GM12878 (cell line): Measurements from ENCODE around the gene NLGN4X. TPM values are rescaled to one million over a fixed set of nuclear protein-coding genes. Genes with fewer than 3 reads are reported as not detected.

Experiments used
- MYC ChIP-seq: IDR thresholded peaks from 2 replicates; pipeline ENCODE4 v1.6.1; 2011; ENCODE audit warnings: mild to moderate bottlenecking, low read length, moderate library complexity, inconsistent platforms; ENCODE audit not compliant: insufficient read depth, insufficient replicate concordance, insufficient read length, severe bottlenecking
- NR2F1 ChIP-seq: fragments of 450-650 bp; conservative IDR thresholded peaks from 2 replicates; pipeline ENCODE4 v1.6.1; 2017; ENCODE audit warnings: mild to moderate bottlenecking
- PML ChIP-seq: IDR thresholded peaks from 2 replicates; pipeline ENCODE4 v1.6.1; 2012; ENCODE audit warnings: low read length, inconsistent platforms
- SREBF1 ChIP-seq: IDR thresholded peaks from 2 replicates; pipeline ENCODE4 v1.6.1; 2012; ENCODE audit warnings: mild to moderate bottlenecking, low read length
- SUZ12 ChIP-seq: fragments of 200-600 bp; sonication (generic); IDR thresholded peaks from one replicate; pipeline ENCODE4 v1.6.1; 2018; ENCODE audit warnings: antibody characterized with exemption, mild to moderate bottlenecking; ENCODE audit not compliant: unreplicated experiment
- ZNF274 ChIP-seq: IDR thresholded peaks from one replicate; pipeline ENCODE4 v1.8.0; 2011; ENCODE audit not compliant: insufficient read length, insufficient read depth
- polyA plus RNA-seq, 11 experiments: library from polyadenylated mRNA; depleted of rRNA in 4 of 11; unstranded in 6 of 11; stranded (reverse) in 5 of 11; fragments of >200 nt; fragmentation: Nextera tagmentation in 4 of 11; fragmentation: Illumina TruSeq in 1 of 11; extraction: Ambion mirVana in 4 of 11; extraction: Trizol in 1 of 11; gene quantifications; 1 replicate in 1 of 11; 2 replicates in 10 of 11; pipeline versions ENCODE4 v1.2.1 to v1.2.3, GENCODE V29; 2011 to 2016; ENCODE audit warnings: inconsistent platforms in 2 of 11, missing spikeins in 2 of 11, low read depth in 1 of 11
- total RNA-seq, 4 experiments: library from RNA; depleted of rRNA in 3 of 4; stranded (reverse); fragments of >200 nt in 3 of 4; fragmentation: Illumina TruSeq in 1 of 4; extraction: Trizol in 1 of 4; gene quantifications; 2 replicates each; pipeline versions ENCODE4 v1.2.1 to v1.2.3, GENCODE V29; 2013 to 2021
- TF ChIP-seq, protein P1 (sequence below): fragments of 450-650 bp; IDR thresholded peaks from 2 replicates; pipeline ENCODE4 v1.6.1; 2017; ENCODE audit warnings: mild to moderate bottlenecking, moderate library complexity
- TF ChIP-seq, protein P2 (sequence below): fragments of 450-650 bp; IDR thresholded peaks from 2 replicates; pipeline ENCODE4 v1.6.1; 2014; ENCODE audit warnings: mild to moderate bottlenecking

Gene NLGN4X
- total and polyA plus RNA-seq, 10 of the 15 experiments (the other 5 are each of a cell fraction or from before 2014, with no cell fraction given) = 0.02 to 1.5 (median 0.09) TPM; not detected in 2

DNA sequence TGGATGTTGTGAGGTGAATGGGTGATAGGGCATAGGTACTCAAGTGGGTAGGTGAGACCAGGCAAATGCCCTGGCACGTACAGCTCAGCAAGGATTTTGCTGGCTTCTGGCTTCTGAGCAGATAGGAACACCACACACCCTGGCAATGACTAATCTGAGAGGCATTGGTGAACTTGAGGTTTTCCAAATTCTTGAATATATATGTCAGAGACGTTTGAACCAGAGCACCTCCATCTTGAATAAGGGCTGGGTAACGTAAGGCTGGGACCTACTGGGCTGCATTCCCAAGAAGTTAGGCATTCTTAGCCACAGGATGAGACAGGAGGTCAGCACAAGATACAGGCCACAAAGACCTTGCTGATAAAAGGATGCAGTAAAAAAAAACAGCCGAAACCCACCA is 204.5 kb downstream of the NLGN4X start (continued):
- TF ChIP-seq, protein P1, sequence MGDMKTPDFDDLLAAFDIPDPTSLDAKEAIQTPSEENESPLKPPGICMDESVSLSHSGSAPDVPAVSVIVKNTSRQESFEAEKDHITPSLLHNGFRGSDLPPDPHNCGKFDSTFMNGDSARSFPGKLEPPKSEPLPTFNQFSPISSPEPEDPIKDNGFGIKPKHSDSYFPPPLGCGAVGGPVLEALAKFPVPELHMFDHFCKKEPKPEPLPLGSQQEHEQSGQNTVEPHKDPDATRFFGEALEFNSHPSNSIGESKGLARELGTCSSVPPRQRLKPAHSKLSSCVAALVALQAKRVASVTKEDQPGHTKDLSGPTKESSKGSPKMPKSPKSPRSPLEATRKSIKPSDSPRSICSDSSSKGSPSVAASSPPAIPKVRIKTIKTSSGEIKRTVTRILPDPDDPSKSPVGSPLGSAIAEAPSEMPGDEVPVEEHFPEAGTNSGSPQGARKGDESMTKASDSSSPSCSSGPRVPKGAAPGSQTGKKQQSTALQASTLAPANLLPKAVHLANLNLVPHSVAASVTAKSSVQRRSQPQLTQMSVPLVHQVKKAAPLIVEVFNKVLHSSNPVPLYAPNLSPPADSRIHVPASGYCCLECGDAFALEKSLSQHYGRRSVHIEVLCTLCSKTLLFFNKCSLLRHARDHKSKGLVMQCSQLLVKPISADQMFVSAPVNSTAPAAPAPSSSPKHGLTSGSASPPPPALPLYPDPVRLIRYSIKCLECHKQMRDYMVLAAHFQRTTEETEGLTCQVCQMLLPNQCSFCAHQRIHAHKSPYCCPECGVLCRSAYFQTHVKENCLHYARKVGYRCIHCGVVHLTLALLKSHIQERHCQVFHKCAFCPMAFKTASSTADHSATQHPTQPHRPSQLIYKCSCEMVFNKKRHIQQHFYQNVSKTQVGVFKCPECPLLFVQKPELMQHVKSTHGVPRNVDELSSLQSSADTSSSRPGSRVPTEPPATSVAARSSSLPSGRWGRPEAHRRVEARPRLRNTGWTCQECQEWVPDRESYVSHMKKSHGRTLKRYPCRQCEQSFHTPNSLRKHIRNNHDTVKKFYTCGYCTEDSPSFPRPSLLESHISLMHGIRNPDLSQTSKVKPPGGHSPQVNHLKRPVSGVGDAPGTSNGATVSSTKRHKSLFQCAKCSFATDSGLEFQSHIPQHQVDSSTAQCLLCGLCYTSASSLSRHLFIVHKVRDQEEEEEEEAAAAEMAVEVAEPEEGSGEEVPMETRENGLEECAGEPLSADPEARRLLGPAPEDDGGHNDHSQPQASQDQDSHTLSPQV = no peak
- TF ChIP-seq, protein P2, sequence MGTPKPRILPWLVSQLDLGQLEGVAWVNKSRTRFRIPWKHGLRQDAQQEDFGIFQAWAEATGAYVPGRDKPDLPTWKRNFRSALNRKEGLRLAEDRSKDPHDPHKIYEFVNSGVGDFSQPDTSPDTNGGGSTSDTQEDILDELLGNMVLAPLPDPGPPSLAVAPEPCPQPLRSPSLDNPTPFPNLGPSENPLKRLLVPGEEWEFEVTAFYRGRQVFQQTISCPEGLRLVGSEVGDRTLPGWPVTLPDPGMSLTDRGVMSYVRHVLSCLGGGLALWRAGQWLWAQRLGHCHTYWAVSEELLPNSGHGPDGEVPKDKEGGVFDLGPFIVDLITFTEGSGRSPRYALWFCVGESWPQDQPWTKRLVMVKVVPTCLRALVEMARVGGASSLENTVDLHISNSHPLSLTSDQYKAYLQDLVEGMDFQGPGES = no peak
- TF ChIP-seq PML = no peak
- TF ChIP-seq NR2F1 = no peak
- no peak for TF ChIP-seq SUZ12
- no peak for TF ChIP-seq SREBF1
- no peak for TF ChIP-seq ZNF274
- no peak for TF ChIP-seq MYC
